Measurements from ENCODE around the gene AP5Z1.

DNA sequence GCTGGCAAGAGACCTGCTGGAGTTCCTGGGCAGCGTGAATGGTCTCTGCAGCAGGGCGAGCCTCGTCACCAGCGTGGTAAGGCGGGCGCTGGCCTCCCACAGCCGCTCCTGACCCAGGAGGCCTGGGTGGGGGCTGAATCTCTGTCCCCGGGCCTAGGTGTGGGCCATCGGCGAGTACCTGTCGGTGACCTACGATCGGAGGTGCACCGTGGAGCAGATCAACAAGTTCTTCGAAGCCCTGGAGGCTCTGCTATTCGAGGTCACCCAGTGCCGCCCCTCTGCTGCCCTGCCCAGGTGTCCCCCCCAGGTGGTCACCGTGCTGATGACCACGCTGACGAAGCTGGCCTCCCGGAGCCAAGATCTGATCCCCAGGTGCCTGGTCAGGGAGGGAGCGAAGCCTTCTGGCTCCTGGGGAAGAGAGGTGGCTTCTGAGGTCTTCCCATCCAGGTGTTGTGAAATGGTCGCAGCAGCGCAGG is 15.1 kb downstream of the AP5Z1 start:
- TF ChIP-seq, protein P1, sequence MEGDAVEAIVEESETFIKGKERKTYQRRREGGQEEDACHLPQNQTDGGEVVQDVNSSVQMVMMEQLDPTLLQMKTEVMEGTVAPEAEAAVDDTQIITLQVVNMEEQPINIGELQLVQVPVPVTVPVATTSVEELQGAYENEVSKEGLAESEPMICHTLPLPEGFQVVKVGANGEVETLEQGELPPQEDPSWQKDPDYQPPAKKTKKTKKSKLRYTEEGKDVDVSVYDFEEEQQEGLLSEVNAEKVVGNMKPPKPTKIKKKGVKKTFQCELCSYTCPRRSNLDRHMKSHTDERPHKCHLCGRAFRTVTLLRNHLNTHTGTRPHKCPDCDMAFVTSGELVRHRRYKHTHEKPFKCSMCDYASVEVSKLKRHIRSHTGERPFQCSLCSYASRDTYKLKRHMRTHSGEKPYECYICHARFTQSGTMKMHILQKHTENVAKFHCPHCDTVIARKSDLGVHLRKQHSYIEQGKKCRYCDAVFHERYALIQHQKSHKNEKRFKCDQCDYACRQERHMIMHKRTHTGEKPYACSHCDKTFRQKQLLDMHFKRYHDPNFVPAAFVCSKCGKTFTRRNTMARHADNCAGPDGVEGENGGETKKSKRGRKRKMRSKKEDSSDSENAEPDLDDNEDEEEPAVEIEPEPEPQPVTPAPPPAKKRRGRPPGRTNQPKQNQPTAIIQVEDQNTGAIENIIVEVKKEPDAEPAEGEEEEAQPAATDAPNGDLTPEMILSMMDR (IDR thresholded peaks at IDR 0.05; ENCODE audit: insufficient read depth, low read length), result no peak
- TF ChIP-seq SPI1 (IDR thresholded peaks at IDR 0.05; ENCODE audit: borderline replicate concordance, low read depth), result no peak
